Stimulated activated CD4-positive, alpha-beta T cell treated with anti-CD3 and anti-CD28 coated beads, Interleukin-2, amount 100 ng/mL, for 4 hours (primary cell): Measurements from ENCODE around the gene LAD1.
A peak's percentile ranks its signal among the peaks of the same experiment; 100 is the strongest.

Experiments
- DNase-seq: peaks from one replicate; pipeline ENCODE4 v3.0.0-alpha.2; 2020; ENCODE audit warnings: low read depth

Gene LAD1

GRCh38 chr1:201399018-201399351 is at the start of gene LAD1:
Gene LAD1 (minus strand): TSS chr1:201399324. CDS start chr1:201399306, 18 bp downstream.
- no peak for DNase-seq

DNA sequence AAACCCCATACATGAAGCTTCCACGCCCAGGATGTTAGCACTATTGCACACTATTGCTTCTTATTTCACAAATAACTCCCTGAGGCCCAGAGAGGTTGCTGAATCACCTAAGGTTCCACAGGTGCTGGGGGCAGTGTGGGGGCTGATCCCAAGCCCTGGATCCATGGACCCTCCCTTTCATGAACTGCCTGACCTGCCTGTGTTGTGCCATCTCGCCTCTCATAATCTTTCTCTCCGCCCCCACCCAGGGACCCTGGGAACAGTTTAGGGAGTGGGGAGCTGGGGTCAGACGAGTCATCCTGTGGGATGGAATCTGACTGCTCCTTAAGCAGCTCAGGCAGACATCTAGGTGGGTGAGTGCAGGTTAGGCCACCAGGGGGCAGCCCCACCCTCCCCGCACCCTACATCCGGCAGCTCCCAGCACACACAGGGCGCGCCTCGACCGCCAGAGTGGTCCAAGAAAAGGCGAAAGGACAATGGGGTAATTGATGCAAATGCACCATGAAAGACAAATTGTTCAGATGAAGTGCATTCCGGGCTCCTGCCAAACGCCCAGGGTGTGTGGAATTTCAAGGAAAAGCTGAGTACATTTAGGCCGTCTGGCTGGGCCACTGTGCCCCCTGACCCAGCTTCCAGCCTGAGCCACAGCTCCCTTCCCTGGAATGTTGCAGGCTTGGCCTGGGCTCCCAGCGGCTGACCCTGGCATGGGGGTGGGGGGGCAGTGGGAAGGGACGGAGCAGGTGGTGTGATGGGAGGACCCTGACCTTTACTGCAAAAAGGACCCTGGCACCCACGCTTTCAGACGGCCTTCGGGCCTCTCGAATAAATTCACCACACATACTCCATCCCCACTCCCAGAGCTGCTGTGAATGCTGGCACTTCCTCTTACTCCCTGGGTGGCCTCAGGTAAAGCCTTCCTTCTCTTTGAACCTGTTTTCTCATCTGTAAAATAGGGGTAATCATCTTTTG is 49.1 kb upstream of the LAD1 start:
- DNase-seq: peak; percentile 28

GRCh38 chr1:201445310-201445709 is 46.2 kb upstream of the LAD1 start:
- no peak for DNase-seq

DNA sequence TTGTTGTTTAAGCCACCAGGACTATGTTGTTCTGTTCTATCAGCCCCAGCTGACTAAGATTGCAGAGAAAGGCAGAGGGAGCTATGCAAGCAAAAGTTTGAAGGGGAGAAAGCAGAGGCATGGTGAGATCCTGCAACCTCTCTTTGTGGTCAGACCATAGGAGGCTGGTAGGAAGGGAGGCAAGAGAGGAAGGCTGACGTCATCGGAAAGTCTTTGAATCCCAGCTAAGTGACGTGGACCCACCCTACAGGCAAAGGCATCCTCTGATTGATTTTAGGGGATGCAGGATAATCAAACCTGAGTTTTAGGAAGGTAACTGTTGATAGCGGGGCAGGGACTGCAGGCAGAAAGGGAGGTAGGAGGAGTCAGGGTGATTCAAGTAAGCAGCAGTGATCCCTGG is 45.7 kb upstream of the LAD1 start:
- DNase-seq: no peak

- DNase-seq: no peak
Measured at GRCh38 chr1:201443747-201444146, 44.6 kb upstream of the LAD1 start.

DNA sequence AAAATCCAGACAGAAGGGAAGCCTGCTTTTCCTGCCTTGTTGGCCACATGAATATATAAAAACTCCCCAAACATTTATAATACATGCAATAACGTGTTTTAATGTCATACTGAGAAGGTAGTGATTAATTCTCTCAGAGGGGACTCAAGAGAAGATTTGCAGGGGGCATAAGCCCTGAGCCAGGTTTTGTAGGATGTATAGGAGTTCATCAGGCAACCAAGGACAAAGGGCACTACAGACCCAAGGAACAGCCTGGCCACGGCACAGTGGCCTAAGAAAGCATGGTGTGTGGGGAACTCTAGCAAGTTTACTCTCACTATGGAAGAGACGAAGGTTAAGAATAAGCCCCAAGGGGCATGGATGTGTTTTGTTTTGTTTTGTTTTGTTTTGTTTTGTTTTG is 37.8 kb upstream of the LAD1 start:
- no peak for DNase-seq

- no peak for DNase-seq
Measured at GRCh38 chr1:201436393-201436792, 37.3 kb upstream of the LAD1 start.

DNA sequence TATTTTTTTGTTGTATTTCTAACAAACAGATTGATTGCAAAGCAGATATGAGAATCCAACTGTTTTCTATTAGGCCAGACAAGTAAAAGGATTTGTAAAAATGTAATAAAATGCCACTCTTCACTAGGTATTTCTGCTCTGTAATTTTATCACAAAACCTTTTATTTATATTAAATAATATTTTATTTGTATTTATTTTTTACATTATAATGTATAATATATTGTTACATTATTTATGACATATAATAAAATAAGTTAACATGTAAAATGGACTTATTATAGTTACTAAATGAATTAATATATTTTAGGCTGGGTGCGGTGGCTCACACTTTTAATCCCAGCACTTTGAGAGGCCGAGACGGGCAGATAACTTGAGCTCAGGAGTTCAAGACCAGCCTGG is 35.1 kb upstream of the LAD1 start:
- DNase-seq: no peak

DNA sequence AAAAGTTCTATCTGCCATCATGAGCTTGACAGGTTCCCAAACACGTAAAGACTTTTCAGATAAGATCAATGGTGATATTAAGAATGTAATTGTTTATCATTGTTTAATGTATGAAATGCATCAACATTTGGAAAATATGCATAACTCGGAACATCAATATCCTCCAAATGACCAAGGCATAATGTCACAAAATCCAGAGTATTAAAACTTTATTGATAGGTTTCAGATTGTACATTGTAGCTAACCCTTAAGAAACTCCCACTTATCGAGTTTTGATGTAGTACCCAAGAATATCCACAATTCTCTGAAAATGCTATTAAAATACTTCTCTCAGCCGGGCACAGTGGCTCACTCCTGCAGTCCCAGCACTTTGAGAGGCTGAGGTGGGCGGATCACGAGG is 34.5 kb upstream of the LAD1 start:
- DNase-seq: no peak

GRCh38 chr1:201430776-201431175 is 31.7 kb upstream of the LAD1 start:
- no peak for DNase-seq

DNA sequence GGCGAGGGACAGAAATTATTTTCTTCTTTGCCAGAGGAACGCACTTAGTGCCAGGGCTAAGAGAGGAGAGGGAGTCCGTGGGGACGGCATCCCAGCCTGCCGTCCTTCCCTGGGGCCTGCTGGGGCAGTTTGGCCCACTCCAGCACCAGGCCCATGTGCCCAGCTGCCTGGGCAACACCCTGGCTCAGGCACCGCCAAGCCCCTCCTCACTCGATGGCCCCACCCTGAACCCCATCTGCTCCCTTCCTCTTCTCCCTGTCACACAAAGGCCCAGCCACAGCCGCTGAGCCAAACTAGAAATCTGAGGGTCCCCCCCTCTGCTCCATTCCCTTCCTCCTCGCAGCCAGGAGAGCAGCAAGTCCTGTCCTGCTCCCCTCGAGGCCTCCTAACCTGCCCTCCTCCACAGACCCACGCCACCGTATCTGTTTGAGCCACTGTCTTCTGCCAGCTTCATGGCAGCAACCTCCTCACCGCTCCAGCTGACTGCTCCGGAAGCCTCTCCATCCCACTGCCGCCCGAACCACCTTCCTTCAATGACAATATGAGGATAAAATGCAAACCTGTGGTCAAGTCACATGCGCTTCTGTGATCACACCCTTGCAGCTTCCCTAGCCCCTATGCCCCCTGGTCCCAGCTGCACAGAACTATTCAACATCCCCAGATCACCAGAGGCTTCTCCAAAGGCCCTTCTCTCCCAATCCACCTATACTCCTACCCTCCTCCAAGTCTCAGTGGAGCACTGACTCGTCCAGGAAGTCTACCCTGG is 30.8 kb upstream of the LAD1 start:
- DNase-seq: no peak

- no peak for DNase-seq
Measured at GRCh38 chr1:201427963-201428362, 28.8 kb upstream of the LAD1 start.

- no peak for DNase-seq
Measured at GRCh38 chr1:201426479-201427310, 27.6 kb upstream of the LAD1 start.

GRCh38 chr1:201424146-201424545 is 25.0 kb upstream of the LAD1 start:
- no peak for DNase-seq

GRCh38 chr1:201423655-201424054 is 24.5 kb upstream of the LAD1 start:
- no peak for DNase-seq

DNA sequence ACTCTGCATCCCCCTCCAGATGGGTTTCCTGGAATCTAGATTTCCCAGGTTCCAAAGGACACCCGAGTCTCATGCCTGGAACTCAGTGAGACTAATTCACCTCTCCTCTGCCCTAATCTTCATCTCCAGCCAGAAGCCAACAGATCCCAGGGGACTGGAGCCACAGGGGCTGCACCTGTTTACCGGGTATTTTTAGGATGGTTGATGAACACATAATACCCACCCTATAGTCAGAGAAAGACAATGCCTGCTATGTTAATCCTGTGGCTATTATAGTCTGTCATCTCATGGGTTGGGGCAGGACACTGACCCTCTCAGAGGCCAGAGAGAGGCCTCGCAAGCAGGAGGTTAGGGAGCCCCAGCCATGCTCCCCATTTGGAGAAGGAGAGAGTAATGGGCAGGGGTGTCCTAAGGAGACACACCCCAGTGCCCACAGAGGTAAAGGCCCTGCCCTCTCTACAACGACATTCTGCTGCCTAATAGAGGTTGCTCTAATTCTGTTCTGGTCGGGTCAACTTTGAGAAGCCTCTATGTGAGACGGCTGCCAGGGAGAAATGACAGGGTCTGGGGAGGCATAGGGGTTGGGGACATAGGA is 23.4 kb upstream of the LAD1 start:
- DNase-seq: no peak

DNA sequence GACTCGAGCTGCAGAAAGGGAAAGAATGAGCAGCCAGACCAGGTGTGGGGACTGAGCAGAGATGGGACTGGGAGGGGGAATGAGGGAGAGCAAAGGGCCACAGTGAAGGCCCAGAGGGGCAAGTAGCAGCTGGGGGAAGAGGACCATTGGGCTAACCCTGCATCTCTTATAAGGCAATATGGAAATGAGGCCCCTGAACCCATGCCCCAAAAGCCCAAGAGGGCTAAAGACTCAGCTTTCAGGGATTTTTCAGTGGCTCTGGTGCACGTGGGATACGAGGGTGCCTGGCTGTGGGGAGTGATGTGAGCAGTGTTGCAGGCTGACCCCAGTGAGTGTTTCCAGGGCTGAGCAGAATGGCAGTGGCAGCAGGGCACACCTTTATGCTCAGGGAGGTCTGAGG is 22.9 kb upstream of the LAD1 start:
- DNase-seq: no peak

GRCh38 chr1:201421041-201421440 is 21.9 kb upstream of the LAD1 start:
- no peak for DNase-seq

DNA sequence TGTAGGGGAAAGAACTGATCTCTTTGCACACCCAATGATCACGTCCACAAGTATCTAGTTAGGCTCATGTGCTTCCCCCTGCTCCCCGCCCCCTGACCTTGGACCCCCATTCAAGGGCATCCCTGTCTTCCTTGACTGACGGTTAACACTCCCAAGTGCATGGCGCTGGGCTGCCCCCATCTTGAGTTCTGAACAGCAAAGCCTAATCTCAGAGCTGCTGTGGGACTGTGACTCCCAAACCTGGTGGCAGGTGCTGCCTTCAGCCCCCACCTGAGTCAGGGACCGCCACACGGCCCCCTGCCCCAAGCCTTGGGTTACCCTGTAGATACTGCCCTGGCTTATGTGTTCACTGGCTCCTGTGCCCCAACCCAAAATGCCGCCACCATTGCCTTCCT is 21.5 kb upstream of the LAD1 start:
- no peak for DNase-seq

GRCh38 chr1:201419746-201420607 is 20.9 kb upstream of the LAD1 start:
- DNase-seq: no peak

- no peak for DNase-seq
Measured at GRCh38 chr1:201419256-201419655, 20.1 kb upstream of the LAD1 start.
